M059J (cell line): ENCODE measurements around the gene TMEM119. TPM values are rescaled to one million over a fixed set of nuclear protein-coding genes. Genes with fewer than 3 reads are reported as not detected.

ENCODE experiments used
- total RNA-seq: library from RNA; depleted of rRNA; stranded (reverse); fragments of >200 nt; shearing (Covaris generic); gene quantifications from 2 replicates; pipeline ENCODE4 v1.2.3, GENCODE V29; 2014; rRNA removed

The TMEM119 gene
- total RNA-seq, 1 experiment from 2014 or later, result 0.05 TPM

Other genes starting within 250 kb of the TMEM119 start
- gene FICD, start 82.8 kb downstream of the TMEM119 start, total RNA-seq, result 9.7 and 12.5 TPM in 2 replicates
- gene SART3, start 36.9 kb downstream of the TMEM119 start, total RNA-seq, result 38.8 and 39.8 TPM in 2 replicates
- gene ISCU, start 35.5 kb downstream of the TMEM119 start, total RNA-seq, result 90.9 and 102 TPM in 2 replicates
- gene SELPLG, start 35.8 kb upstream of the TMEM119 start, total RNA-seq, result 0.42 and 0.79 TPM in 2 replicates
- gene CORO1C, start 133.4 kb upstream of the TMEM119 start, total RNA-seq, result 118 and 171 TPM in 2 replicates